Activated T-cell treated with anti-CD3 and anti-CD28 coated beads, Interleukin-2, amount 50 U/mL, for 48 hours (primary cell): ENCODE data around the gene GALT.

Experiments
- DNase-seq, 2 experiments: peaks; one replicate each; pipeline ENCODE4 v3.0.0-alpha.2; 2020

The GALT gene

GRCh38 chr9:34646211-34647083 lies at the start of gene GALT:
TSS of gene GALT (plus strand) at chr9:34646675. CDS start at chr9:34646705, 30 bp downstream.
- peak; percentile 99 for DNase-seq

DNA sequence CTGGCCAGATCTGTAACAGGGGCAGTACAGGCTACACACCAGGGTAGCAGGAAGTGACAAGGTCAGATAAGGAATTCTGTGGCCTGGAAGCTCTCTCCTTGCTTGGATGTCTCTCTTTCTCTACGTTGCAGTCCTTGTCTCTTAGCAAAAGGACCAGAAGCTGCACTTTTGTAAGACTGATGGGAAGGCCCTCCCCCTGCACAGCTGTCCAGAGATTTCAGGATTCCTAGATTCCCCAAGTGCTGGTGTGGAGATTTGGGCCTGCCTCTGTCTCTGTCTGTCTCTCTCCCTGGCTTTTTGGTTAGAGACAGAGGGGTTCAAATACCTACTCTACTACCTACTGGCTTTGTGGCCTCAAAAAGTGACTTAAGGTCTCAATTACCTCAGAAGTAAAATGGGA lies 46.9 kb upstream of the GALT start:
- no peak for DNase-seq

- DNase-seq: no peak
Observed at GRCh38 chr9:34600908-34601307, 45.6 kb upstream of the GALT start.

DNA sequence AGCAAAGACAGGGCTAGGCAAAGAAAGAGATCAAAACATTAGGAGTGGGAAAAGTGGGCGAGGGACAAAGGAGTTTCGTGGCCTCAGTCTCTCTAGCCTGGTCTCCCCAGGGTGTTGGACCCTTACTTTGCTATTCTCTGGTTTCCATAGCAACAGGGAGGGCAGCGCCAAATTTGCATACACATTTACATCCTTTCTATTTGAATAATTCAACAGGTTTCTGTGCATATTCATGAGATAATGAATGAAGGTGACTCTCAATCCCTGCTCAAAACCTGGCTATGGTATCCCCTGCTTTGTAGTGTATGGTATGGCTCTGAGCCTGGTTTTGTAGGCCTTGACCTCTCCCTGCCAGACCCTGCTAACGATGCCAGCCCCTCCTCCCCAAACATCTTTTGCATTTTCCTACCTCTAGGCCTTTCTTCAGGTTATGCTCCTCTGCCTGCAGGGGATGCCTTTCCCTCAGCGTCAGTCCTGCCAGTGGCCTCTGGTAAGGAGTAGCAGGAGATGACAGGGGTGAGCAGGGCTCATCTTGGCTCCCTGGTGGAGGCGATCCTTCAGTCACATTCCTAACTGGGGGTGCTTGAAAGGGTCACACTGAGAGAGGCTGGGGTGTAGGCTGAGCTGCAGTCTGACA lies 44.4 kb upstream of the GALT start:
- no peak for DNase-seq

- DNase-seq: peak; percentile 89 to 92
Observed at GRCh38 chr9:34603610-34604231, 42.8 kb upstream of the GALT start.

DNA sequence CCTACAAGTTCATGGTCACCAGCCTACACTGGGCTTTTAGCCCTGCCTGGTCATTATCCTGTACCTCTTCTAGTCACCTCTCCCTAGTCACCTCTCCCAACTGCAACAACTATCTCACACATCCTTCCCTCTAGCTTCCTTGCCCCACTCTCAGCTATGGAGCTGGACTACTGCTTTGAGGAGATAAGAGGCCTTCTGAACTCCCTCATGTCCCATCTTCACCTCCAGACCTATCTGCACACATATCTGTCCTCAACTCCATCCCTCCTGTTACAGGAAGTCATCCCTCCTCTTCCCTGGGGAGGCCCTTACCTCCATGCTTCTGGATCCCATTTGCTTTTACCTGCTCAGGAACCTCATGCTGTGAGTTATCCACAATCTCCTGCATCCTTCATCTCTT lies 40.3 kb upstream of the GALT start:
- no peak for DNase-seq

DNA sequence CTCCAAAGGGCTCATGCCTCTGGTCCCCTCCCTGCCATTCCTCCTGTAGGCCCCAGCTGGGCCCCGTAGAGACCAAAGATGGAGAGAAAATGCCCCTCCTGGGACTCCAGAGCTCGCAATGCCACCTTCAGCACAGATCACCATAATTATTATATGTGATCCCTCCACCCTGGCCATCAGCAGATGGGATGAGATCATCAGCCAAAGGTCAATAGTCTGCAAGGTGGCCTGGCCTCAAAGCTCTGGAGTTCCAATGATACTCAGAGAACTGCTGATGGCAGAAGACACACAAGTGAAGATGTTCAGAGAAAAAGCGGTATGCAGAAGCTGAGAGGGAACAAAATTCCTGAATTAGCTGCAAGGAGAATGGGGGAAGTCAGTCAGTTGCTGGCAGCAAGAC lies 39.6 kb upstream of the GALT start:
- DNase-seq: no peak

DNA sequence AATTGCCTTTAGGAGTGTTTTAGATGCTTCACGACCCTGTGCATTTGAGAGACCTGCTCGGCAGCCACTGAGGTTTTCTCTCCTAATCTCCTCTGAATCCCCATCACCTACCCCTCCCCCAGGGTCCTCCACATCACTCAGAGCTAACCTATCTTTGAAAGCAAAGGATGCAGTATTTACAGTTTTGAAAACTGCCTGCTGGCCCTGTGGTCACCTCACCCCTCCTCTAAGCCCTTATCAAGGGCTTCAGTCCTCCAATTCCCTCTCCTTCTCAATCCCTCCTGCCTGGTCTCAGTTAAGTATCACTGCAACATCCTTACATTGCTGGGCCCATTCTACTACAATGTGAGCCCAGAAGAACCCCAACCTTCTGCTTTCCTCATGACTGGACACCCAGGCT lies 39.1 kb upstream of the GALT start:
- DNase-seq: no peak

DNA sequence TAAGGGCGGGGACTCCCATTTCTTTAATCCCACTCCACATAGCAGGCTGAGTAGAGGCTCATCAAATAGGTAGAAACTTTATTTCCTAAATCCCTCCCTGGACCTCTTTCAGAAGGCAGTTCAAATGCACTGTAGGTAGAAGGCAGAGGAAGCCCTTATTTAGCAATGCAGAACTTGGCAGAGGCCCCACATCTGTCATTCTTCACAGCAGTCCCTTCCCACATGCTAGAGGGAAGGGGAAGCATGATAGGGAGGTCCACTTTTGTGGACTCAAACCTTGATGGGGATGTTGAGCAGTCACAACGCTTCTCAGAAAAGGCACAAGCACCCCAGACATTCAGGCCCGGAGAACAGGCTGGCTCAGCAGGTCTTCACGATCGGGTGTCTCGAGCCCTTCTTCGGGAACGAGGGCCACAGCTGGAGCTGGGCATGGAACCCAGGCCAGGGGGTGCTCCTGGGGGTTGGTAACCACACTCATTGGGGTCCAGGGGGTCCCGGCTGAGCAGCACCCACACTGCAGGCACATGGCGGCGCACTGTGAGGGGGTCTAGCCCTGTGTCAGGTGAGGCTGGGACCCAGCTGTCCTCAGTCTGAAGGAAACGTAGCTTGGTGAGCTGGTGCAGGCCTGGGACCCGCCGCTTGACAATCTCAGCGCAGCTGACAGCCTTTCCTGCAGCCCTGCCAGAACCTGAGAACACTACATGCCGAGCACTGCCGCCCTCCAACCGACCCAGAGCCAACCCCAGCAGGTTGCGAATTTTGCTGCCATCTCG lies 35.9 kb upstream of the GALT start:
- no peak for DNase-seq

- DNase-seq: peak in 1 of 2 experiments; percentile 39
Observed at GRCh38 chr9:34611251-34611810, 35.1 kb upstream of the GALT start.

DNA sequence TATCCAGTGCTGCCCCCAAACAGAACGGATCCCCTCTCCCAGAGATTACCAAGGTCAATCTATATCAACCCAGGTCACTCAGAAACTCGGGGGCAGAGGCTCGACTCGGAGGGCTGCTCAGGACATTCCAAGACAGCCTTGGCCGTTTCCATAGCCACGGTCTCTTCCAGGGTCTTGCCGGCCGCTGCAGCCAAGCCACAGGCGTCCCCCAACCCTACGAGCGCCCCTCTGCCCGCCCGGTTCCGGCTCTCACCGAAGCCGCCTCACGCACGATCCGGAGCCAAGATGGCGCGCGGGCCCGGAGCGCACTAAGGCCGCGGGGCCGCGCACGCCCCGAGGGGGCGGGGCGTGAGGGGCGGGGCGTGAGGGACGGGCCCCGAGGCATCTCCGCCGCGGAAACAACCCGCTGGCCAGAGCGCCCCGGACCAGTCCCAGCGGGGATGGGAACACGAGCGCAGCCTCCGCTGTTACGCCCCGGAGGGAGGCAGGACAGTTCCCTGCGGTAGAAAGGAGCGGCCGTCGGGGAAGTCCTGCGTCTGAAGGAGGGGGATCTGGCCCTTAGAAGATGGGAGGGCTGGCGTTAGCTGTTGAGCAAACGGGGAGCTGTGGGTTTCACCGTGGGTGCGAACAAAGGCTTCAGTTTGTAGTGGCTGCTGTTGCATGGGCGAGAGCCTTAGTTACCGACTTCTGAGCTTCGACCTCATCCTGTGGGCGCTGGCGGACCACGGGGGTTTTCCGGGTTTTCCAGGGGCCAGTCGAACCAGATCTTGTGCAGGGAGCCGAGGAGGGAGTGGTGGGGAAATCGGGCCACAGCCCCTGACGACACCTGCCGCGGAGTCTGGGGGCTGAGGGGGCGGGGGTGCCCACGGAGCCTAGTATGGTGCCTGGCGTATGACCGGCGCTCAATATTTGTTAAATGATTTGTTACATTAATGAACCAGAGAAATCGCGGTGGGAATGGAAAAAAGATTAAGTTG lies 34.4 kb upstream of the GALT start, which contains the start of gene RPP25L:
Gene RPP25L, minus strand, starts transcription at position 287 of the 977 bp plus-strand sequence. CDS start 801 bp downstream, outside the sequence.
- DNase-seq: peak; percentile 90 to 91

- peak; percentile 80 to 82 for DNase-seq
Observed at GRCh38 chr9:34612788-34613390, 33.6 kb upstream of the GALT start.

DNA sequence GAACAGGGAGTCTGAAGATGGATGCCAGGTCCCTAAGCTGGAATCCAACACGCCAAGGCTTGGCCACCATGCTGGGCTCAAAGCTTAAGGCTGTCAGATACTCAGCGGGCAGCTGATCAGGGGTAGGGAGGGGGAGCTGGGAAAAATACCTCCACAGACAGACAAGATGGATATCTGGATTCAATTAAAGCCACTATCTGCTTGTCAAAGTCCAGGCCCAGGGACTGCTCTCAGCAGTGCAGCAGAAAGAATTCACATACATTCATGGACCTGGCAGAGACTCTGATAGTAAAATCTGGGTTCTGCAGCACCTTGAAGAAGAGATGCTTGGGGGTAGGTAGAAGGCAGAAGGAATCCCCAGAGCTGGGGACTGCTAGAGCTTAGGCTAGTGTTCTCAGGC lies 31.3 kb upstream of the GALT start:
- no peak for DNase-seq

DNA sequence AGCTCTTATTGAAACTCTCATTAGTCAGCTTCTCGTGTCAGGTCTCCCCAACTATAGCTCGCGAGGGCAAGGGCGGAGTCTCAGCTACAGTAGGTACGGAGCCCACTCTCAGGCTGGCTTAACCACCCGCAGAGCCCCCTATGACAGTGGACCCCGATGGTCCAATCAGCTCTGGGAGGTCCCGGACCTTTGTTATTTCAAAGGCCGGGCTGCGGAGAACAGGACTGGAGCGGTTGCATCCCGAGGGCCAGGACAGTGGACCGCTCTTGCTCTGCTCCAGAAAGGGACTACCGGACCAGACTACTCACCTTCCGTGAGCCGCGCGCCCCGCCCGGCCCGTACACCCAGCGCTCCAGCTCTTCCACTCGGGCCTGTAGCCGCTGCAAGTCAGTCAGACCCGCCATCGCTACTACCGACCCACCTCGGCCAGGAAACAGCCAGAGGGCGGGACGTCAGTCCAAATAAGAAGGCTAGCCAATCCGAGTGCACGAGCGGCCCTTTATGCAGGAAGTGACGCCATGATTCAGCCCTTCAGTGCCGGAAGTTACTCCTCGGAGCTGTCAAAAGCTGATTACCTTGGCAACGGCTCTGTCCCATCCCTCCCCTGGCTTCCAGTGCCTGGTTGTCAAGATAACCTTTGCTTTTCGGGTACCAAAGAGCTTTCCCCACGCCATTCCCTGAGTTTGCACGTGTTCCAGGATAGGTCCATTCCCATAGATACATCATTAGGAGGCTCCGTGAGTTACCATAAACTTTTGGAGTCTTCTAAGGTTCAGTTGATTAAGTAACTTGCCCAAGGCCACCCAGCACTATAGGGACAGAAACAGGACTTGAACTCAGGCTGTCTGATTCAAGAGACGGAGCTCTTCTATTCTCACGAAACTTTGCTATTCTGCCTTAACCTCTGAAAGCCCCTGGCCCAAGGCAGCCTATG lies 26.1 kb upstream of the GALT start, which contains the start of gene DCTN3:
Gene DCTN3, minus strand, starts transcription at position 435 of the 934 bp plus-strand sequence. Its CDS starts 31 bp downstream, at position 404.
- DNase-seq: peak; percentile 88 to 91

DNA sequence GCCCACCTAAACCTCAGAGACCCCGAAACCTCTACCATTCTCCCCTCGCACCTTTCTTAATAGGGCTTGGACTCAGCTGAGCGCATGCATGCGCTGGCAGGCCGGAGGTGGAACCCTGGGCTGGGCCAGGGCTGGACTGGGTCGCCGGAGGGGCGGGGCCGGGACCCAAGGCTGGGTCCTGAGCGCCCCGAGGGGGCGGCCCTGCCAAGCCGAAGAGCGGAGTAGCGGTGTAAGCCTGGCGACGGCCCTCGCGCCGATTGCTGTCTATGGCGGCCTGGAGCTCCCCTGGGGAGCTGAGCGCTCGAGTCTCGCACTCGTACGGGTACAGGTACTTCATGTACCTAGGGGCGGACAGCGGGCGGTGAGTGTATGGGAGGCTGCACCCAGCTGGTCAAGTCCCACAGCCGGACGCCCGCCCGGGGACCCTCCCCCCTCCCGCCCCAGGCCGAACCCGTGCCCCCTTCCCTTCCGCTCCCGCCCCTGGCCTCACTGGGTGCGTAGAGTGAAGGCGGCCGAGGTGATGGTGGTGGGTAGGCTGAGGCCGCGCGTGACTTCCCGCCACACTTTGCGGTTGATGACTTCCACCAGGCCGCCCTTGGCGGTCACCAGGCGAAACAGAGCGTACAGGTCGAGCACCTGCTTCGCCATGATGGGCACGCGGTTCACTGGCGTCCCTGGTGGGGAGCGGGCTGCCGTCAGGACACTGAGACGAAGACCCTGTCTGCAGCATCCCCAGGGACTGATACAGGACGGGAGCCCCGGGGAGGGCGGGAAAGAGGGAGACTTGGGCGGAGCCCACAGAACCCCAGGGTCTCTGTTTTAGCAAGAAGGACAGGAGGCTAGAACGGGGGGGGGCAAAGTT lies 22.9 kb upstream of the GALT start:
- peak in 1 of 2 experiments; percentile 38 for DNase-seq

GRCh38 chr9:34624475-34625185 lies 21.8 kb upstream of the GALT start:
- no peak for DNase-seq

DNA sequence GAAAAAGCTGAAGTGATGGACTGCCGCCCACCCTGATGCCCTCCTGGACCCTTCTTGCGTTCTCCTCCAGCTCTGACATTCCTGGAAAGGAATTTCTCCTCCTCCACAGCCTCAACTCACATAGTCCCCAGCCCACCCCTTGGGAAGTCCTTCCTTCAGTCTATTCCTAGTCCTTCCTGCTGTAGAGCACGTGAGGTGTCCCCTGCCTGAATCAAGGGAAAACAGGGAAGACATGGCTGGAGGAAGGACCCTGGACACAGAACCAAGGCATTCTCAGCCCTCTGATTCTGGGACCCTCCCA lies 21.3 kb upstream of the GALT start:
- no peak for DNase-seq
